Measurements from ENCODE around the gene TSPAN5. TPM values are rescaled to one million over a fixed set of nuclear protein-coding genes. Genes with fewer than 3 reads are reported as not detected.

Gene TSPAN5
- total RNA-seq, 3 donors from 2014 or later: 1.9 to 17.7 (median 12.8) TPM

GRCh38 chr4:98687876-98688275 lies 29.5 kb upstream of the TSPAN5 start:
- Histone ChIP-seq H3K4me1 (no peaks in the 10 kb centered on the region), H3K9me3 (no peaks in the 10 kb centered on the region), H3K27ac (no peak overlapping the region), H3K36me3 (no peaks in the 10 kb centered on the region), H3K4me3 (no peak overlapping the region), H3K27me3 (no peaks in the 10 kb centered on the region)
- no peak for DNase-seq (ENCODE audit: low spot score in 2 of 2)
- TF ChIP-seq POLR2A (IDR thresholded peaks at IDR 0.05) (no peak), POLR2AphosphoS5 (IDR thresholded peaks at IDR 0.05) (no peak), CTCF (IDR thresholded peaks at IDR 0.05) (no peak)
- intact Hi-C loops (cut with DNase I; ENCODE audit: low total_unique reads): no loop called here

DNA sequence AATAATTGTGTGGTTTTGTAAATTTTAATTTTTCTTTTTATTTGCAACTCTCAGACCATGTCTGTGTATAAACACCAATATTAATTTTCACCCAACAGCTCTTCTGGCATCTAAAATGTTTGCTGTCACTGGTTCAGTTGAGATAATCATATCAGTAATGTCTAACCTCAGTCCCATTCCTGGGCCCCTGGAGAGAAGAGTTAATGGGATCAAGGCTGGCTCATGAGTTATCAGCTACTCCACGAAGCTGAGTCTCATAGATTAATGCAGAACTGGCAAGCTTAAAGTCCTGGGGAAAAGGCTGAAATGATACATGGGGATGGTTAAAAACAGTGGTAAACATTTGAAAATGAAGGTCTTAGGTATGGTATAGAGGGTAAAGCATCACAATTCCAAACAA lies 28.4 kb upstream of the TSPAN5 start:
- Histone ChIP-seq H3K4me3 (no peak overlapping the region), H3K27me3 (no peaks in the 10 kb centered on the region), H3K4me1 (no peaks in the 10 kb centered on the region), H3K9me3 (no peaks in the 10 kb centered on the region), H3K27ac (no peak overlapping the region), H3K36me3 (no peaks in the 10 kb centered on the region)
- intact Hi-C loops (cut with DNase I; ENCODE audit: low total_unique reads): no loop called here
- no peak for TF ChIP-seq POLR2A (IDR thresholded peaks at IDR 0.05)
- no peak for TF ChIP-seq POLR2AphosphoS5 (IDR thresholded peaks at IDR 0.05)
- TF ChIP-seq CTCF (IDR thresholded peaks at IDR 0.05): no peak
- DNase-seq (ENCODE audit: low spot score in 2 of 2): no peak

DNA sequence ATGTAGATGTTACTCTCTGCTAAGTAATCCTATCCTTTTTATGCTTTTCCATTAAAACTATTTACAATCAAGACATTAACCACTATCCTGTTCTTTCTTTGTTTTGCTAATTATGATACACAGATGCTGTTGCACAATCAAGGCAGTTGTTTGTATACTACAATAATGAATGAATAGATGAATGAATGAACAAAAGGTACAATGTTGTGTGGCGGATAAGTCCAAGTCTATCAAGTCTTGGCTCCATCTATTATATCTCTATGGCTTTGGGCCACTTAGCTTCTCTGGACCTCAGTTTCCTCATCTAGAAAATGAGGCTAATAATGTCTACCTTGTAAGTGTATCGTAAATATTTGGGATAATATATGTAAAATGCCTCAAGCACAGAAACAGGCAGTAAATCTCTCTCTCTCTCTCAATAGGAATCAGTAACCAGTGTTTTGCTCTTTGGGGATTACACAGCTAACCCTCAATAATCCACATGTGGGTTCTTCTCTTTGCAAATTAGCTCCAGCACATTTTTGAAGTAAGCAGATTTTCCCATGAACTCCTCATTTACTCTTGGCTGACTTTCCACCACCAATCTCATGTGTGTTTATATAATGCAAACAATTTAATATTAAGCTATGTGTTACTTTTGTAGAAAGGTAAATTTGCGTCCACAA lies 27.8 kb upstream of the TSPAN5 start:
- no peak for TF ChIP-seq POLR2A (IDR thresholded peaks at IDR 0.05)
- no peak overlapping the region for H3K27ac ChIP-seq
- intact Hi-C loops (cut with DNase I; ENCODE audit: low total_unique reads): no loop called here
- no peaks in the 10 kb centered on the region for H3K4me1 ChIP-seq
- DNase-seq (ENCODE audit: low spot score in 2 of 2): no peak
- no peaks in the 10 kb centered on the region for H3K27me3 ChIP-seq
- no peaks in the 10 kb centered on the region for H3K36me3 ChIP-seq
- H3K9me3 ChIP-seq: no peaks in the 10 kb centered on the region
- no peak overlapping the region for H3K4me3 ChIP-seq

DNA sequence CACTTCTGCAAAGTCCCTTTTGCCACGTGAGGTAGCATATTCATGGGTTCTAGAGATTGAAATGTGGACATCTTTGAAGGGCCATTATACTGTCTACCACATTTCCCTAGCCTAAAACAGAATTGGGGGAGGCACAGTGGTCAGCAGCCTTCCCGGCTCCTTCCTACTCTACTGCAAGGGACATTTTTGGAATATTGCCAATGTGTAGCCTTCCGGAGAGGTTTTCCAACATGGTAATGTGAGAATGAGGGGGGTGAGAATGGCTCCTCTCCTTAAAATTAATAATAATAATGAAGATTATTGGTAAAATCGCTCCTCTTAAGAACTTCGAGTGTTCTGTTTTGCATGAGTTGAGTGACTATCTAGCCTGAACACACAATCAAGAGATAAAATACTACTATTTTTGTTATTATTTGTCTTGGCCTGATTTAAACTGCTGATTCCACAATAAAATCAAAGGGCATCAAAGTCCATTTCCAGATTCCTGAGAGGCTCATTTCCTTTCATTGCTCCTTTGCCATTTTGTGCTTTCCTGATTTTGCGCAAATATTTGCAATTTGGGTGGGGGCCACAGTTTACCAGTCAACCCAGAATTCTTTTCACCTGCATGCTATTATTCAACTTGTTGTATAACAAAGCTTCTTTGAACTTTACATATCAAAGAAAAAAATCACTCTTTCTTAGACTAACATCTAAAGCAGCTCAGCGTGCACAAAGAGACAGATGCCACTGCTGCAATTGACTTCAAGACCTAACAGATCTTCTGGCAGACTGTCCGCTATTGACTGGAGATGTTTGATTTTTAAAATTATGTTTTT lies 27.0 kb upstream of the TSPAN5 start:
- H3K36me3 ChIP-seq: no peaks in the 10 kb centered on the region
- no peak overlapping the region for H3K4me3 ChIP-seq
- TF ChIP-seq POLR2A (IDR thresholded peaks at IDR 0.05) (no peak), CTCF (IDR thresholded peaks at IDR 0.05) (no peak), POLR2AphosphoS5 (IDR thresholded peaks at IDR 0.05) (no peak)
- no peaks in the 10 kb centered on the region for H3K4me1 ChIP-seq
- no peaks in the 10 kb centered on the region for H3K27me3 ChIP-seq
- H3K27ac ChIP-seq: no peak overlapping the region
- H3K9me3 ChIP-seq: no peaks in the 10 kb centered on the region
- intact Hi-C loops (cut with DNase I; ENCODE audit: low total_unique reads): no loop called here
- no peak for DNase-seq (ENCODE audit: low spot score in 2 of 2)

DNA sequence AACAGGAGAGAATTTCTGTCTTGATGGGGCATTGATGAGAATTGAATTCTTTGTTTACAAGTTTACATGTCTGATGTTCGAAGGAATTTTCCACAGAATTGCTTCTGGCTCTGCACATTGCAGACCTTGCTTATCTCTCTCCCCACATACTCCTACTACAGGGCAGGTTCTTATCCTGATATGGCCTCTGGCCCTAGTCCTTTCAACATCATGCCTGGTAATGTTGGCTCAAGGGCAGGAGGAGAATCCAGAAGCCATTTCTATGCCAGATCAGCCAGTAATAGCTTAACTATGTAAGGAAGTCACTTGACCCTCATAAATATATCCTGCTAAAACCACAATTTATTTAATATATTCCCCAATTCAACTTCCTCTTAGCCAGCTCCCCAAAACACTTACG lies 24.3 kb upstream of the TSPAN5 start:
- Histone ChIP-seq H3K4me1 (no peaks in the 10 kb centered on the region), H3K27me3 (no peaks in the 10 kb centered on the region), H3K27ac (no peak overlapping the region), H3K36me3 (no peaks in the 10 kb centered on the region), H3K4me3 (no peak overlapping the region), H3K9me3 (no peaks in the 10 kb centered on the region)
- DNase-seq (ENCODE audit: low spot score in 2 of 2): no peak
- no peak for TF ChIP-seq POLR2AphosphoS5 (IDR thresholded peaks at IDR 0.05)
- TF ChIP-seq CTCF (IDR thresholded peaks at IDR 0.05): no peak
- TF ChIP-seq POLR2A (IDR thresholded peaks at IDR 0.05): no peak
- intact Hi-C loops (cut with DNase I; ENCODE audit: low total_unique reads): no loop called here

Measured in breast epithelium (tissue), 4 donors.